GM12891 (cell line): ENCODE data around the gene CCNJ.

Experiments
- POLR2A ChIP-seq: IDR thresholded peaks from 2 replicates; pipeline ENCODE4 v1.6.1; 2011; ENCODE audit warnings: low read depth, low read length, control low read depth
- SPI1 ChIP-seq: IDR thresholded peaks from 2 replicates; pipeline ENCODE4 v1.6.1; 2011; ENCODE audit warnings: low read depth, low read length, control low read depth

- TF ChIP-seq POLR2A (no peak), SPI1 (no peak)
Observed at GRCh38 chr10:96013956-96014355, 29.4 kb upstream of the CCNJ start.
